SK-N-SH treated with all-trans-retinoic acid at 6 μM for 48 hours (cell line): ENCODE measurements around the gene CHRNA5.
"Not testable (repeated sequence)": the region's sequence is repeated elsewhere in the genome, so short reads cannot be mapped to it uniquely, and the experiment has no call there.

Experiments
- ATAC-seq: fragments of 200-7000 bp; cut with Tn5 transposase; 3 replicates; pipeline ENCODE4 v1.9.1; 2020; ENCODE audit warnings: mild to moderate bottlenecking, moderate library complexity
- BACH2 ChIP-seq: fragments of 250-450 bp; sonication (Bioruptor Pico); IDR thresholded peaks from 2 replicates; pipeline ENCODE4 v1.9.0; 2021; ENCODE audit warnings: mild to moderate bottlenecking, borderline replicate concordance
- CREB5 ChIP-seq: fragments of 250-450 bp; sonication (Bioruptor Pico); IDR thresholded peaks from 2 replicates; pipeline ENCODE4 v1.5.1; 2020; ENCODE audit warnings: low read depth, mild to moderate bottlenecking, moderate library complexity
- CSDC2 ChIP-seq: fragments of 250-450 bp; sonication (Bioruptor Pico); IDR thresholded peaks from 2 replicates; pipeline ENCODE4 v1.5.0; 2020; ENCODE audit warnings: mild to moderate bottlenecking, moderate library complexity
- CSRNP3 ChIP-seq: fragments of 250-450 bp; sonication (Bioruptor Pico); IDR thresholded peaks from 2 replicates; pipeline ENCODE4 v1.5.1; 2021; ENCODE audit warnings: mild to moderate bottlenecking, moderate library complexity
- ESRRG ChIP-seq: fragments of 250-450 bp; sonication (Bioruptor Pico); IDR thresholded peaks from 2 replicates; pipeline ENCODE4 v1.6.1; 2021; ENCODE audit warnings: mild to moderate bottlenecking
- GLIS3 ChIP-seq: fragments of 250-450 bp; sonication (Bioruptor Pico); IDR thresholded peaks from 2 replicates; pipeline ENCODE4 v1.5.0; 2020; ENCODE audit warnings: mild to moderate bottlenecking, moderate library complexity
- PATZ1 ChIP-seq: fragments of 250-450 bp; sonication (Bioruptor Pico); IDR thresholded peaks from 2 replicates; pipeline ENCODE4 v1.8.0; 2020; ENCODE audit warnings: mild to moderate bottlenecking, moderate library complexity, borderline replicate concordance
- PPARA ChIP-seq: fragments of 250-450 bp; sonication (Bioruptor Pico); IDR thresholded peaks from 2 replicates; pipeline ENCODE4 v1.5.0; 2020; ENCODE audit warnings: mild to moderate bottlenecking, borderline replicate concordance
- SNAI2 ChIP-seq: fragments of 250-450 bp; sonication (Bioruptor Pico); IDR thresholded peaks from 2 replicates; pipeline ENCODE4 v1.5.0; 2020; ENCODE audit warnings: mild to moderate bottlenecking, moderate library complexity
- ZC3H10 ChIP-seq: fragments of 250-450 bp; sonication (Bioruptor Pico); IDR thresholded peaks from 2 replicates; pipeline ENCODE4 v1.5.1; 2021; ENCODE audit warnings: mild to moderate bottlenecking, moderate library complexity
- ZNF70 ChIP-seq: fragments of 450-650 bp; formaldehyde crosslinking; IDR thresholded peaks from 2 replicates; pipeline ENCODE4 v1.5.0; 2020; ENCODE audit warnings: mild to moderate bottlenecking, moderate library complexity
- ZNF8 ChIP-seq: fragments of 450-650 bp; formaldehyde crosslinking; IDR thresholded peaks from 2 replicates; pipeline ENCODE4 v1.5.0; 2020; ENCODE audit warnings: mild to moderate bottlenecking, moderate library complexity
- TF ChIP-seq, protein P1 (sequence below): fragments of 250-450 bp; sonication (Bioruptor Pico); IDR thresholded peaks from 2 replicates; pipeline ENCODE4 v1.8.0; 2021; ENCODE audit warnings: low read depth, mild to moderate bottlenecking, moderate library complexity, borderline replicate concordance
- TF ChIP-seq, protein P2 (sequence below): fragments of 250-450 bp; sonication (Bioruptor Pico); IDR thresholded peaks from 2 replicates; pipeline ENCODE4 v1.5.0; 2020; ENCODE audit warnings: mild to moderate bottlenecking, moderate library complexity

CHRNA5 gene

DNA sequence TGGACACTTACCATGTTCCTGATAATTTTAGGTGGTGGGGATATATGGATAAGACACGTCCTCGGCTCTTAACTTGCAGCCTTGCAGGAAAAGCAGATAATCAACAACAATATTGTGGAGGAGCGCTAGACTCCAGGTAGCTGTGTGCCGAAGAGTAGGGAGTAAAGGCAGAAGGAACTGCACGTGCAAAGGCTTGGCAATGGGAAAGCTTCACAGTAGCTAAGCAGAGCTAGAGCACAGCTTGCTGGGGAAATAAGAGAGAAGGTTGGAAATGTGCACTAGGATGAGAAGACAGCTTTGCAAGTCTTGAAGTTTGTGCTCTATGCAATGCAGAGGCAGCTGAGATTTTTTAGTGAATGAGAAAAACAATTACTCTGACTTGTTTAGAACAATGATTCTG, 12.7 kb upstream of the CHRNA5 start (continued):
- TF ChIP-seq, protein P1, sequence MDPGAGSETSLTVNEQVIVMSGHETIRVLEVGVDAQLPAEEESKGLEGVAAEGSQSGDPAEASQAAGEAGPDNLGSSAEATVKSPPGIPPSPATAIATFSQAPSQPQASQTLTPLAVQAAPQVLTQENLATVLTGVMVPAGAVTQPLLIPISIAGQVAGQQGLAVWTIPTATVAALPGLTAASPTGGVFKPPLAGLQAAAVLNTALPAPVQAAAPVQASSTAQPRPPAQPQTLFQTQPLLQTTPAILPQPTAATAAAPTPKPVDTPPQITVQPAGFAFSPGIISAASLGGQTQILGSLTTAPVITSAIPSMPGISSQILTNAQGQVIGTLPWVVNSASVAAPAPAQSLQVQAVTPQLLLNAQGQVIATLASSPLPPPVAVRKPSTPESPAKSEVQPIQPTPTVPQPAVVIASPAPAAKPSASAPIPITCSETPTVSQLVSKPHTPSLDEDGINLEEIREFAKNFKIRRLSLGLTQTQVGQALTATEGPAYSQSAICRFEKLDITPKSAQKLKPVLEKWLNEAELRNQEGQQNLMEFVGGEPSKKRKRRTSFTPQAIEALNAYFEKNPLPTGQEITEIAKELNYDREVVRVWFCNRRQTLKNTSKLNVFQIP (CRISPR knock-in tag): no peak
- TF ChIP-seq, all 23 proteins: peak for 0

- ATAC-seq: not testable (repeated sequence)
Observed at GRCh38 chr15:78560201-78560600, 5.1 kb upstream of the CHRNA5 start.

DNA sequence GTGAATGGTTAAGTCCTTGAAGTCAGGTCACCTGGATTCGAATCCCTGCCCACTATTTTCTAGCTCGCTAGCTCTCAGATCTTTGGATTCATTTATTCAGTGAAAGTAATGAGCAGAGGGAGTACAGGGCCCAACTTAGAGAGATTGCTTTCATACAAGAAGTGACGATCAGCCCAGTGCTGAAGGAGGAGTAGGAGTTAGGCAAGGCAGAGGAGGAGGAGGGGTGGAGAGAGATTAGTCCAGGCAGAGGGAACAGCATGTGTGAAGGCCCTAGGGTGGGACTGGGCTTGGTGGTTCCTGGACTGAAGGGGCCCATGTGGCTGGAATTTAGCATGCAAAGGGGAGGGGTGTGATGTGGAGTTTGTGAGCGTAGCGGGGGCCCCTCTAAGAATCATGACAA, 3.8 kb upstream of the CHRNA5 start:
- TF ChIP-seq, protein P2, sequence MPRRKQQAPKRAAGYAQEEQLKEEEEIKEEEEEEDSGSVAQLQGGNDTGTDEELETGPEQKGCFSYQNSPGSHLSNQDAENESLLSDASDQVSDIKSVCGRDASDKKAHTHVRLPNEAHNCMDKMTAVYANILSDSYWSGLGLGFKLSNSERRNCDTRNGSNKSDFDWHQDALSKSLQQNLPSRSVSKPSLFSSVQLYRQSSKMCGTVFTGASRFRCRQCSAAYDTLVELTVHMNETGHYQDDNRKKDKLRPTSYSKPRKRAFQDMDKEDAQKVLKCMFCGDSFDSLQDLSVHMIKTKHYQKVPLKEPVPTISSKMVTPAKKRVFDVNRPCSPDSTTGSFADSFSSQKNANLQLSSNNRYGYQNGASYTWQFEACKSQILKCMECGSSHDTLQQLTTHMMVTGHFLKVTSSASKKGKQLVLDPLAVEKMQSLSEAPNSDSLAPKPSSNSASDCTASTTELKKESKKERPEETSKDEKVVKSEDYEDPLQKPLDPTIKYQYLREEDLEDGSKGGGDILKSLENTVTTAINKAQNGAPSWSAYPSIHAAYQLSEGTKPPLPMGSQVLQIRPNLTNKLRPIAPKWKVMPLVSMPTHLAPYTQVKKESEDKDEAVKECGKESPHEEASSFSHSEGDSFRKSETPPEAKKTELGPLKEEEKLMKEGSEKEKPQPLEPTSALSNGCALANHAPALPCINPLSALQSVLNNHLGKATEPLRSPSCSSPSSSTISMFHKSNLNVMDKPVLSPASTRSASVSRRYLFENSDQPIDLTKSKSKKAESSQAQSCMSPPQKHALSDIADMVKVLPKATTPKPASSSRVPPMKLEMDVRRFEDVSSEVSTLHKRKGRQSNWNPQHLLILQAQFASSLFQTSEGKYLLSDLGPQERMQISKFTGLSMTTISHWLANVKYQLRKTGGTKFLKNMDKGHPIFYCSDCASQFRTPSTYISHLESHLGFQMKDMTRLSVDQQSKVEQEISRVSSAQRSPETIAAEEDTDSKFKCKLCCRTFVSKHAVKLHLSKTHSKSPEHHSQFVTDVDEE (CRISPR knock-in tag): no peak
- no peak for TF ChIP-seq CSRNP3 (CRISPR knock-in tag)
- TF ChIP-seq ESRRG (CRISPR knock-in tag): no peak
- no peak for TF ChIP-seq GLIS3
- TF ChIP-seq ZNF70 (CRISPR knock-in tag): no peak
- no peak for TF ChIP-seq ZC3H10 (CRISPR knock-in tag)
- TF ChIP-seq CSDC2 (CRISPR knock-in tag): no peak
- TF ChIP-seq SNAI2 (CRISPR knock-in tag): no peak
- TF ChIP-seq ZNF8 (CRISPR knock-in tag): no peak
- TF ChIP-seq, protein P1 (CRISPR knock-in tag): no peak
- TF ChIP-seq PATZ1 (CRISPR knock-in tag): no peak
- no peak for TF ChIP-seq PPARA (CRISPR knock-in tag)
- TF ChIP-seq CREB5: no peak
- TF ChIP-seq BACH2 (CRISPR knock-in tag): no peak

GRCh38 chr15:78563092-78563491, 2.2 kb upstream of the CHRNA5 start:
- ATAC-seq: no peak
- TF ChIP-seq PATZ1 (CRISPR knock-in tag) (no peak), ZNF8 (CRISPR knock-in tag) (no peak)

More for the DNA sequence above, 3.8 kb upstream of the CHRNA5 start:
- ATAC-seq: no peak
